Suprapubic skin (tissue), 4 donors: ENCODE measurements around the gene FAU. TPM values are rescaled to one million over a fixed set of nuclear protein-coding genes. Genes with fewer than 3 reads are reported as not detected.

Source experiments
- DNase-seq, 2 donors: peaks; one replicate each; pipeline ENCODE4 v3.0.0-alpha.2; 2019; ENCODE audit warnings: low spot score in 2 of 2
- H3K27ac ChIP-seq: fragments of 200-600 bp; sonication (generic); one replicate; pipeline ENCODE4 v1.5.1; 2019
- H3K27me3 ChIP-seq: fragments of 200-600 bp; sonication (generic); one replicate; pipeline ENCODE4 v1.5.1; 2019
- H3K36me3 ChIP-seq: fragments of 200-600 bp; sonication (generic); one replicate; pipeline ENCODE4 v1.5.1; 2019
- H3K4me1 ChIP-seq: fragments of 200-600 bp; sonication (generic); one replicate; pipeline ENCODE4 v1.5.1; 2019
- H3K4me3 ChIP-seq: fragments of 200-600 bp; sonication (generic); one replicate; pipeline ENCODE4 v1.5.1; 2019; ENCODE audit warnings: mild to moderate bottlenecking
- H3K9me3 ChIP-seq: fragments of 200-600 bp; sonication (generic); one replicate; pipeline ENCODE4 v1.5.1; 2019
- CTCF ChIP-seq, 2 donors: fragments of 200-600 bp in 1 of 2; fragments of 450-650 bp in 1 of 2; sonication (generic) in 1 of 2; IDR thresholded peaks; one replicate each; pipeline ENCODE4 v1.5.1; 2016 to 2019; ENCODE audit warnings: antibody characterized with exemption in 2 of 2, mild to moderate bottlenecking in 1 of 2, moderate library complexity in 1 of 2
- EP300 ChIP-seq: sonication (generic); formaldehyde crosslinking; IDR thresholded peaks from one replicate; pipeline ENCODE4 v1.6.1; 2017; ENCODE audit warnings: antibody characterized with exemption
- POLR2A ChIP-seq, 2 donors: fragments of 450-650 bp; IDR thresholded peaks; one replicate each; pipeline ENCODE4 v1.6.1; 2017; ENCODE audit warnings: antibody characterized with exemption in 2 of 2, mild to moderate bottlenecking in 2 of 2, moderate library complexity in 2 of 2
- POLR2AphosphoS5 ChIP-seq, 3 donors: sonication (generic); formaldehyde crosslinking; IDR thresholded peaks; one replicate each; pipeline ENCODE4 v1.6.1; 2017; ENCODE audit warnings: antibody characterized with exemption in 3 of 3
- WGBS: methylation state at CpG from one replicate; pipeline ENCODE4 v1.1.5; 2018; 5-methylcytosine and 5-hydroxymethylcytosine counted together
- total RNA-seq, 4 donors: library from RNA; depleted of rRNA; stranded (reverse); fragments of >200 nt; gene quantifications; one replicate each; pipeline ENCODE4 v1.1.0, GENCODE V29; 2016

Gene FAU
- 100 to 1,000 TPM; 584 to 609 (median 602) TPM for total RNA-seq

- peaks cover 49% of the 10 kb centered on the region for H3K4me1 ChIP-seq
- H3K27ac ChIP-seq: peak within 1 kb of the TSS; percentile 90
- H3K4me3 ChIP-seq: peak within 1 kb of the TSS; percentile 66
- TF ChIP-seq CTCF (IDR thresholded peaks at IDR 0.05) (no peak), POLR2AphosphoS5 (IDR thresholded peaks at IDR 0.05) (peak; percentile 46 to 98 (median 92)), EP300 (no peak), POLR2A (IDR thresholded peaks at IDR 0.05) (peak; percentile 61 to 90)
- peak; percentile 99 for DNase-seq
- H3K9me3 ChIP-seq: no peaks in the 10 kb centered on the region
- WGBS: under 1% methylated on average over 62 of the region's 64 CpGs
- peaks cover 50% of the 10 kb centered on the region for H3K36me3 ChIP-seq
- H3K27me3 ChIP-seq: no peaks in the 10 kb centered on the region
These were observed at the start of gene FAU, which contains the start of gene MRPL49 for GRCh38 chr11:65121865-65122696. Gene FAU (minus strand): TSS chr11:65122134. CDS start chr11:65121813, 321 bp downstream. Gene MRPL49 (plus strand): TSS chr11:65122321. CDS start chr11:65122347, 26 bp downstream.

- no peak for TF ChIP-seq CTCF (IDR thresholded peaks at IDR 0.05)
- no peak for TF ChIP-seq POLR2AphosphoS5 (IDR thresholded peaks at IDR 0.05)
- TF ChIP-seq POLR2A (IDR thresholded peaks at IDR 0.05): no peak
- no peak for TF ChIP-seq EP300
- H3K27ac ChIP-seq: no peak within 1 kb of the TSS
- DNase-seq: no peak
- no peaks in the 10 kb centered on the region for H3K36me3 ChIP-seq
- no peaks in the 10 kb centered on the region for H3K9me3 ChIP-seq
- no peak within 1 kb of the TSS for H3K4me3 ChIP-seq
- no peaks in the 10 kb centered on the region for H3K4me1 ChIP-seq
- WGBS: 82% methylated on average over 7 of the region's 21 CpGs
- H3K27me3 ChIP-seq: no peaks in the 10 kb centered on the region
These were observed 48.2 kb upstream of the FAU start, which contains the start of gene SPDYC for GRCh38 chr11:65170058-65170534. Gene SPDYC (plus strand): TSS chr11:65170233. CDS start chr11:65171358, 1,125 bp downstream.

- Histone ChIP-seq H3K36me3 (no peaks in the 10 kb centered on the region), H3K27me3 (no peaks in the 10 kb centered on the region), H3K27ac (no peak overlapping the region), H3K9me3 (no peaks in the 10 kb centered on the region), H3K4me3 (no peak overlapping the region), H3K4me1 (no peaks in the 10 kb centered on the region)
- no peak for TF ChIP-seq POLR2AphosphoS5 (IDR thresholded peaks at IDR 0.05)
- TF ChIP-seq POLR2A (IDR thresholded peaks at IDR 0.05): no peak
- no peak for TF ChIP-seq EP300
- WGBS: 82% methylated on average over 11 of the region's 11 CpGs
- DNase-seq: no peak
These were observed 47.3 kb upstream of the FAU start for GRCh38 chr11:65169164-65169641.

GRCh38 chr11:65167656-65168055, 45.7 kb upstream of the FAU start:
- H3K4me1 ChIP-seq: no peaks in the 10 kb centered on the region
- WGBS: 96% methylated on average over 3 of the region's 3 CpGs

GRCh38 chr11:65166893-65167292, 45.0 kb upstream of the FAU start:
- no peak for DNase-seq
- H3K36me3 ChIP-seq: no peaks in the 10 kb centered on the region
- no peaks in the 10 kb centered on the region for H3K27me3 ChIP-seq
- TF ChIP-seq EP300 (no peak), POLR2AphosphoS5 (IDR thresholded peaks at IDR 0.05) (no peak), CTCF (IDR thresholded peaks at IDR 0.05) (no peak), POLR2A (IDR thresholded peaks at IDR 0.05) (no peak)
- no peak overlapping the region for H3K27ac ChIP-seq
- no peaks in the 10 kb centered on the region for H3K9me3 ChIP-seq
- H3K4me1 ChIP-seq: no peaks in the 10 kb centered on the region
- 94% methylated on average over 3 of the region's 3 CpGs for WGBS
- no peak overlapping the region for H3K4me3 ChIP-seq

More at GRCh38 chr11:65167656-65168055, 45.7 kb upstream of the FAU start:
- TF ChIP-seq CTCF (IDR thresholded peaks at IDR 0.05): no peak
- TF ChIP-seq POLR2AphosphoS5 (IDR thresholded peaks at IDR 0.05): no peak
- TF ChIP-seq EP300: no peak
- TF ChIP-seq POLR2A (IDR thresholded peaks at IDR 0.05): no peak
- H3K36me3 ChIP-seq: no peaks in the 10 kb centered on the region
- H3K4me3 ChIP-seq: no peak overlapping the region
- H3K27me3 ChIP-seq: no peaks in the 10 kb centered on the region
- H3K27ac ChIP-seq: no peak overlapping the region
- DNase-seq: no peak
- no peaks in the 10 kb centered on the region for H3K9me3 ChIP-seq
